Body of pancreas (tissue), 4 donors: Measurements from ENCODE around the gene HUWE1. TPM values are rescaled to one million over a fixed set of nuclear protein-coding genes. Genes with fewer than 3 reads are reported as not detected.
"Not testable (repeated sequence)": the region's sequence is repeated elsewhere in the genome, so short reads cannot be mapped to it uniquely, and the experiment has no call there.

Experiments used
- ATAC-seq: fragments of 150-250 bp; one replicate; pipeline ENCODE4 v1.9.1; 2016
- DNase-seq, 4 donors: peaks; one replicate each; pipeline ENCODE4 v3.0.0-alpha.2; 2019
- H3K27ac ChIP-seq, 4 donors: fragments of 200-600 bp; sonication (generic); 1 replicate in 3 of 4; 2 replicates in 1 of 4; pipeline versions ENCODE4 v1.5.1 to v1.6.1; 2016 to 2019; ENCODE audit warnings: mild to moderate bottlenecking in 1 of 4, mixed read lengths in 1 of 4, moderate library complexity in 1 of 4
- H3K27me3 ChIP-seq, 2 donors: fragments of 200-600 bp; sonication (generic); one replicate each; pipeline ENCODE4 v1.6.0; 2016; ENCODE audit warnings: mild to moderate bottlenecking in 1 of 2
- H3K36me3 ChIP-seq, 2 donors: fragments of 200-600 bp; sonication (generic); replicated peaks in 1 of 2; 2 replicates each; pipeline ENCODE4 v1.5.1; 2016; ENCODE audit warnings: low read depth in 2 of 2; ENCODE audit not compliant: insufficient read depth in 1 of 2
- H3K4me1 ChIP-seq: fragments of 200-600 bp; sonication (generic); one replicate; pipeline ENCODE4 v1.6.0; 2016
- H3K4me3 ChIP-seq, 2 donors: fragments of 200-600 bp; sonication (generic); 1 replicate in 1 of 2; 2 replicates in 1 of 2; pipeline ENCODE4 v1.5.1; 2016 to 2019
- H3K9me3 ChIP-seq, 3 donors: fragments of 200-600 bp; sonication (generic); 1 replicate in 2 of 3; 2 replicates in 1 of 3; pipeline ENCODE4 v1.5.1; 2016
- POLR2A ChIP-seq, 3 donors: fragments of 450-650 bp; IDR thresholded peaks; one replicate each; pipeline ENCODE4 v1.6.1; 2016; ENCODE audit warnings: antibody characterized with exemption in 3 of 3, mild to moderate bottlenecking in 2 of 3
- WGBS, 2 donors: methylation state at CpG; one replicate each; pipeline ENCODE4 v1.1.5; 2017; 5-methylcytosine and 5-hydroxymethylcytosine counted together
- intact Hi-C: fragments of 100-400 bp; cut with DNase I; formaldehyde crosslinking; loops from one replicate; pipeline ENCODE4 v1.15.1; 2023
- total RNA-seq, 2 donors: library from RNA; depleted of rRNA; stranded (reverse); fragments of >200 nt; gene quantifications; one replicate each; pipeline ENCODE4 v1.1.0, GENCODE V29; 2016
- TF ChIP-seq, protein P1 (sequence below), 7 experiments: fragments of 450-650 bp in 4 of 7; fragments of 200-600 bp in 3 of 7; sonication (generic) in 3 of 7; IDR thresholded peaks; one replicate each; pipeline ENCODE4 v1.5.1; 2016 to 2019; ENCODE audit warnings: antibody characterized with exemption in 7 of 7

HUWE1 gene
- total RNA-seq, 2 donors from 2014 or later = 67.2 to 102 TPM

GRCh38 chrX:53723381-53723780 is 36.9 kb upstream of the HUWE1 start:
- Histone ChIP-seq H3K27ac (no peak overlapping the region), H3K36me3 (no peaks in the 10 kb centered on the region), H3K27me3 (no peaks in the 10 kb centered on the region), H3K9me3 (no peaks in the 10 kb centered on the region), H3K4me1 (no peaks in the 10 kb centered on the region), H3K4me3 (no peak overlapping the region)
- no peak for DNase-seq
- intact Hi-C loops = no loop called here
- WGBS, 2 donors = 74 to 84% methylated on average over 4 of the region's 4 CpGs
- no peak for ATAC-seq
- TF ChIP-seq, protein P1, sequence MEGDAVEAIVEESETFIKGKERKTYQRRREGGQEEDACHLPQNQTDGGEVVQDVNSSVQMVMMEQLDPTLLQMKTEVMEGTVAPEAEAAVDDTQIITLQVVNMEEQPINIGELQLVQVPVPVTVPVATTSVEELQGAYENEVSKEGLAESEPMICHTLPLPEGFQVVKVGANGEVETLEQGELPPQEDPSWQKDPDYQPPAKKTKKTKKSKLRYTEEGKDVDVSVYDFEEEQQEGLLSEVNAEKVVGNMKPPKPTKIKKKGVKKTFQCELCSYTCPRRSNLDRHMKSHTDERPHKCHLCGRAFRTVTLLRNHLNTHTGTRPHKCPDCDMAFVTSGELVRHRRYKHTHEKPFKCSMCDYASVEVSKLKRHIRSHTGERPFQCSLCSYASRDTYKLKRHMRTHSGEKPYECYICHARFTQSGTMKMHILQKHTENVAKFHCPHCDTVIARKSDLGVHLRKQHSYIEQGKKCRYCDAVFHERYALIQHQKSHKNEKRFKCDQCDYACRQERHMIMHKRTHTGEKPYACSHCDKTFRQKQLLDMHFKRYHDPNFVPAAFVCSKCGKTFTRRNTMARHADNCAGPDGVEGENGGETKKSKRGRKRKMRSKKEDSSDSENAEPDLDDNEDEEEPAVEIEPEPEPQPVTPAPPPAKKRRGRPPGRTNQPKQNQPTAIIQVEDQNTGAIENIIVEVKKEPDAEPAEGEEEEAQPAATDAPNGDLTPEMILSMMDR (IDR thresholded peaks at IDR 0.05) = no peak
- no peak for TF ChIP-seq POLR2A (IDR thresholded peaks at IDR 0.05)

- H3K36me3 ChIP-seq, H3K27ac ChIP-seq, intact Hi-C loops, H3K9me3 ChIP-seq, H3K4me1 ChIP-seq, DNase-seq, H3K4me3 ChIP-seq, H3K27me3 ChIP-seq, ATAC-seq: not testable (repeated sequence)
- WGBS, 2 donors = 100% methylated on average over 1 of the region's 32 CpGs; no CpG with 5 or more reads in 1 of the 2 donors
Observed at GRCh38 chrX:53721610-53722009, 35.1 kb upstream of the HUWE1 start.

DNA sequence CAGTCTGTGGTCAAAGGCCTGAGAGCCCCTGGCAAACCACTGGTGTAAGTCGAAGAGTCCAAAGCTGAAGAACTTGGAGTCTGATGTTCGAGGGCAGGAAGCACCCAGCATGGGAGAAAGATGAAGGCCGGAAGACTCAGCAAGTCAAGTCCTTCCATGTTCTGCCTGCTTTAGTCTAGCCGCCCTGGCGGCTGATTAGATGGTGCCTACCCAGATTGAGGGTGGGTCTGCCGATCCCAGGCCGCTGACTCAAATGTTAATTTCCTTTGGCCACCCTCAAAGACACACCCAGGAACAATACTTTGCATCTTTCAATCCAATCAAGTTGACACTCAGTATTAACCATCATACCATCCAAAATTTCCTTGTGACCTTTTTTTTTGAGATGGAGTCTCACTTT is 33.1 kb upstream of the HUWE1 start:
- 63 to 80% methylated on average over 3 to 6 of the region's 7 CpGs for WGBS, 2 donors
- H3K4me1 ChIP-seq, H3K36me3 ChIP-seq, intact Hi-C loops, H3K4me3 ChIP-seq, H3K27me3 ChIP-seq, DNase-seq, H3K27ac ChIP-seq, H3K9me3 ChIP-seq, ATAC-seq: not testable (repeated sequence)

- no peaks in the 10 kb centered on the region for H3K4me1 ChIP-seq
- H3K27ac ChIP-seq = no peak overlapping the region
- DNase-seq (no peak), ATAC-seq (no peak)
- H3K4me3 ChIP-seq = no peak overlapping the region
- H3K27me3 ChIP-seq = no peaks in the 10 kb centered on the region
- TF ChIP-seq POLR2A (IDR thresholded peaks at IDR 0.05) = no peak
- TF ChIP-seq, protein P1 (IDR thresholded peaks at IDR 0.05) = no peak
- intact Hi-C loops = no loop called here
- no peaks in the 10 kb centered on the region for H3K9me3 ChIP-seq
- H3K36me3 ChIP-seq = no peaks in the 10 kb centered on the region
Observed at GRCh38 chrX:53718073-53718472, 31.6 kb upstream of the HUWE1 start.

- no peak for TF ChIP-seq POLR2A (IDR thresholded peaks at IDR 0.05)
- TF ChIP-seq, protein P1 (IDR thresholded peaks at IDR 0.05) = no peak
- Histone ChIP-seq H3K36me3 (no peaks in the 10 kb centered on the region), H3K4me1 (no peaks in the 10 kb centered on the region), H3K27ac (no peak overlapping the region), H3K4me3 (no peak overlapping the region), H3K9me3 (no peaks in the 10 kb centered on the region), H3K27me3 (no peaks in the 10 kb centered on the region)
- intact Hi-C loops = no loop called here
- DNase-seq = no peak
- WGBS, 2 donors = 67 to 74% methylated on average over 1 to 2 of the region's 2 CpGs
- no peak for ATAC-seq
Observed at GRCh38 chrX:53717205-53717604, 30.7 kb upstream of the HUWE1 start.

DNA sequence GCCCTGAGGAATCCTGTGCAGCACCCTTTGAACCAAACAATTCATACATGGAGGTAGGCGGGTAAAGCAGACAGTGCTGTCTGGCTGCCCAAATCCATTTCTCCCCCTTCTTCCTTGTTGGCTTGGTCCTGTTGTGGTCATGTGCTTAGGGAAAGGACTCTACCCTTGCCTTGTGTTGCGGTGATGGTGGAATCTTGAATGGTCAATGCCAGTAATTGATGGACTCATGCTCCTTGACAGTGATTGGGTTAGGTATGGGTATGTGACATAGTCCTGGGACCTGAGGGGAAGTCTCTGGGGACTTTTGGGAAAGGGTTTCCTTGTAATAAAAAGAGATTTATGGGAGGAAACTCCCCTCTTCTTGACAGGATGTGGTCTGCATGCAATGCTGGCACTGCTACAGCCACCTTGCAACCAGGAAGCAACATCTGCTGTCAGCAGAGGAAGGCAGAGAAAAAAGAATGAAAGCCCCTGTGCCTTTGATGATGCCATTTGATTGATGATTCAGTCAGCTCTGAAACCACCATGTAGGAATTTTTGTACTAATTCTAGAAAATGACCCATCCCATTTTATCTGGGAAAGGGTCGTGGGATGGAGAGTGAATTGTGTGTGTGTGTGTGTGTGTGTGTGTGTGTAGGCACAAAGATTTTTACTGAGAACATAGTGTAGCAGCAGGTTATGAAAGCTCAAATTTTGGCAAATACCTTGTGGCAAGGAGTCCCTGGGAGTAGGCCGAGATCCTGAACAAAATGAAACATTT is 30.0 kb upstream of the HUWE1 start:
- H3K4me1 ChIP-seq = no peaks in the 10 kb centered on the region
- TF ChIP-seq, protein P1 (IDR thresholded peaks at IDR 0.05) = no peak
- no peak for TF ChIP-seq POLR2A (IDR thresholded peaks at IDR 0.05)
- no peak for ATAC-seq
- H3K27ac ChIP-seq = no peak overlapping the region
- H3K36me3 ChIP-seq = no peaks in the 10 kb centered on the region
- WGBS, 2 donors = 74 to 83% methylated on average over 4 of the region's 4 CpGs
- intact Hi-C loops = no loop called here
- DNase-seq = no peak
- H3K9me3 ChIP-seq = no peaks in the 10 kb centered on the region
- H3K27me3 ChIP-seq = no peaks in the 10 kb centered on the region
- no peak overlapping the region for H3K4me3 ChIP-seq
